ENCODE data around the gene PTPRU. TPM values are rescaled to one million over a fixed set of nuclear protein-coding genes. Genes with fewer than 3 reads are reported as not detected.

Gene PTPRU
- total RNA-seq, 1 donor from 2014 or later = 37.3 TPM

DNA sequence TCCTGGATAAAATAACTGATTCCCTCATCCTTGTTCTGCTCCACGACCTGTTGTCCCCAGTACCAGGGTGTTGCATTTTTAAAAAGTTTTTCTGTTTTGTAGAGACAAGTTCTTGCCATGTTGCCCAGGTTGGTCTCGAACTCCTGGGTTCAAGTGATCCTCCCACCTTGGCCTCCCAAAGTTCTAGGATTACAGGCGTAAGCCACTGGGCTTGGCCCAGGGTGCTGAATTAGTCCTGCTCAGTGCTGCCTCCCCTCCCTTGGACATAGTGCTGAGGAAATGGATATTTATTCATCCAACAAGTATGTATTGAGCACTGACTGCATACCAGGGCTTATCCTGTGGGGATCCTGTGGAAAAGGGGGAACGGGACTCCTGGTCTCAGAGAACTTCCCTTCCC, 126.4 kb downstream of the PTPRU start:
- H3K27me3 ChIP-seq = no peaks in the 10 kb centered on the region
- H3K4me1 ChIP-seq = no peaks in the 10 kb centered on the region
- no peak for TF ChIP-seq POLR2A (IDR thresholded peaks at IDR 0.05)
- no peak for TF ChIP-seq POLR2AphosphoS5 (IDR thresholded peaks at IDR 0.05; ENCODE audit: insufficient read depth in 1 of 2, low read depth in 1 of 2)
- TF ChIP-seq, protein P1, sequence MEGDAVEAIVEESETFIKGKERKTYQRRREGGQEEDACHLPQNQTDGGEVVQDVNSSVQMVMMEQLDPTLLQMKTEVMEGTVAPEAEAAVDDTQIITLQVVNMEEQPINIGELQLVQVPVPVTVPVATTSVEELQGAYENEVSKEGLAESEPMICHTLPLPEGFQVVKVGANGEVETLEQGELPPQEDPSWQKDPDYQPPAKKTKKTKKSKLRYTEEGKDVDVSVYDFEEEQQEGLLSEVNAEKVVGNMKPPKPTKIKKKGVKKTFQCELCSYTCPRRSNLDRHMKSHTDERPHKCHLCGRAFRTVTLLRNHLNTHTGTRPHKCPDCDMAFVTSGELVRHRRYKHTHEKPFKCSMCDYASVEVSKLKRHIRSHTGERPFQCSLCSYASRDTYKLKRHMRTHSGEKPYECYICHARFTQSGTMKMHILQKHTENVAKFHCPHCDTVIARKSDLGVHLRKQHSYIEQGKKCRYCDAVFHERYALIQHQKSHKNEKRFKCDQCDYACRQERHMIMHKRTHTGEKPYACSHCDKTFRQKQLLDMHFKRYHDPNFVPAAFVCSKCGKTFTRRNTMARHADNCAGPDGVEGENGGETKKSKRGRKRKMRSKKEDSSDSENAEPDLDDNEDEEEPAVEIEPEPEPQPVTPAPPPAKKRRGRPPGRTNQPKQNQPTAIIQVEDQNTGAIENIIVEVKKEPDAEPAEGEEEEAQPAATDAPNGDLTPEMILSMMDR (IDR thresholded peaks at IDR 0.05) = no peak
- no peaks in the 10 kb centered on the region for H3K9me3 ChIP-seq
- no peak for DNase-seq (ENCODE audit: extremely low spot score in 2 of 2)
- no peaks in the 10 kb centered on the region for H3K36me3 ChIP-seq
- no peak overlapping the region for H3K4me3 ChIP-seq
- intact Hi-C loops (cut with DNase I) = no loop called here
- H3K27ac ChIP-seq = no peak overlapping the region

DNA sequence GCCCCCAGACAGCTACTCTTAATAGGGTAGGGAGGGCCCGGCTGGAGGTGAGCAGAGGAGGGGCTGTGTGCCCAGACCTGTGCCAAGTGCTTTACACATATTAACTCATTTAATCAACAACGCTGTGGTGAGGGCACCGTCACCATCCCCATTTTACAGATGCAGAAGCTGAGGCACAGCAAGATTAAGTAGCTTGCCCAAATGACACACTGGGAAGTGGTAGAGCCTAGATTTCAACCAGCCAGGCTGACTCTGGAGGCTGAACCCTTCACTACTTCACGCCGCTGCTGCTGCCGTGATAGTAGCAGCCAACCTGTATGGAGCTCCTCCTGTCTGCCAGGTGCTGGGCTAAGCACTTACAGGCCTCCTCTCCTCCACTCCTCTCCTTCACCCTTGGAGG, 127.2 kb downstream of the PTPRU start:
- DNase-seq (ENCODE audit: extremely low spot score in 2 of 2) = no peak
- no peak overlapping the region for H3K4me3 ChIP-seq
- intact Hi-C loops (cut with DNase I) = no loop called here

DNA sequence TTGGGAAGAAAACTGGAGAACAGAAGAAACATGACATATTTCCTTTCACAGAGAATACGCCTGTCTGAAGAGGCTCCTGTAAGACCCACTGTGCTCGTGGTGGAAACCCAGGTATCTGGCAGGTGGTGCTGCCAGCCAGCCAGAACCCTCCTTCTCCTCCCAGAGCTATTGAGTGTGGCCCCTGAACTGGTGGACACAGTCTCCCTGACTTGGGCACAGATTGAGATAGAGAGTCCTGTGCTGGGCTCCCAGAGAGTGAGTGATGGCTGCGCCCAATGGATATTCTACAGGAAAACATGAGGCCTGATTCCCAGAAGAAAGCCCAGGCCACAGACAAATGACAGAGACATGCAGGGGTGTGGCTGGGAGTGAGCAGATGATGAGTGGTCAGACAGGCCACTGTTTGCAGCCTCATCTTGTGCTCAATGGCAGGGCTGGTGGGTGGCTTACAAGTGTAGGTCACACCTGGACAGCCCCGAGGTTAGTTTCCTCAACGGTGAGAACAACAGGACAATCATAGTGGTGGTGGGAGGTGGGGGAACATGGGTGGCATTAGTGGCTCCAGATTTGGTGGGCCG, 127.9 kb downstream of the PTPRU start:
- Histone ChIP-seq H3K36me3 (no peaks in the 10 kb centered on the region), H3K4me1 (no peaks in the 10 kb centered on the region), H3K9me3 (no peaks in the 10 kb centered on the region), H3K27me3 (no peaks in the 10 kb centered on the region), H3K27ac (no peak overlapping the region), H3K4me3 (no peak overlapping the region)
- TF ChIP-seq POLR2AphosphoS5 (IDR thresholded peaks at IDR 0.05; ENCODE audit: insufficient read depth in 1 of 2, low read depth in 1 of 2) (no peak), POLR2A (IDR thresholded peaks at IDR 0.05) (no peak)
- TF ChIP-seq, protein P1 (IDR thresholded peaks at IDR 0.05) = no peak
- intact Hi-C loops (cut with DNase I) = no loop called here
- DNase-seq (ENCODE audit: extremely low spot score in 2 of 2) = peak in 1 of 2 donors; percentile 64

More for the DNA sequence above, 127.2 kb downstream of the PTPRU start:
- Histone ChIP-seq H3K27ac (no peak overlapping the region), H3K36me3 (no peaks in the 10 kb centered on the region), H3K9me3 (no peaks in the 10 kb centered on the region), H3K4me1 (no peaks in the 10 kb centered on the region), H3K27me3 (no peaks in the 10 kb centered on the region)
- TF ChIP-seq POLR2AphosphoS5 (IDR thresholded peaks at IDR 0.05; ENCODE audit: insufficient read depth in 1 of 2, low read depth in 1 of 2) (no peak), POLR2A (IDR thresholded peaks at IDR 0.05) (no peak)
- TF ChIP-seq, protein P1 (IDR thresholded peaks at IDR 0.05) = no peak

DNA sequence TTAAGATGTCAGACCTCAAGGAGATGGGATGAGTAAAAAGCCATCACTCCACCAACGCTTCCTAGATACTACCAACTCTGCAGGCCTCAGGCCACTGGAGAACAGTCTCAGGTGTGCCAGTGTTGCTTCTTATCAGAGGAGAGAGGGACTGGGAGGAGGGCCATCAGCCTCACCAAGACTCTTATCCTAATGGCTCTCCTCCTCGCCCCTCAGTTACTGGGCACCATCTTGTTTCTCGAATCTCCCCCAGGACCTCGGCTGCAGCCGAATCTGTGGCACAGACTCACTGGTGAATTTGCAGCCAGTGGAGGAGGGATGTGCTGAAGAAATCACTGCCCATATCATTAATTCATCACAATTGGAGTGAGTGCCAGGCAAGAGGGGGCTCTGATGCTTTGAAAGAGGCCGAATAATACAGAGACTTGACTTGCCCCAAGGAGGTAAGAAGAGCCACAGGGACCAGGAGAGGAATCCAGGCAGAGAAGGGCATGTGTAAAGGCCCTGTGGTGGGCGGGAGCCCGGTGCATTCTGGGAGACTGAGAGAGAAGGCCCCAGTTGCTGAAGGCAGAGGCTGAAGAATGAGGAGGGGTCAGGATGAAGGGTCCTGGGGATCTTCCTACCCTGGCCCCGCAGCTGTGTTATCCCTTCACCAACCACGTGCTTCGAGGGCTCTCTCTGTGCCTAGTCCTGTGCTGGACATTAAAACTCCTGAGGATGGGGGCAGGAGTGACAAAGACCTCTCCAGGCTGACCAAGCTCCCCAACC, 129.8 kb downstream of the PTPRU start:
- no peak for DNase-seq (ENCODE audit: extremely low spot score in 2 of 2)
- intact Hi-C loops (cut with DNase I) = no loop called here
- H3K27me3 ChIP-seq = no peaks in the 10 kb centered on the region
- no peaks in the 10 kb centered on the region for H3K4me1 ChIP-seq
- no peaks in the 10 kb centered on the region for H3K9me3 ChIP-seq
- no peak overlapping the region for H3K27ac ChIP-seq
- no peaks in the 10 kb centered on the region for H3K36me3 ChIP-seq
- H3K4me3 ChIP-seq = no peak overlapping the region
- TF ChIP-seq POLR2A (IDR thresholded peaks at IDR 0.05) (no peak), POLR2AphosphoS5 (IDR thresholded peaks at IDR 0.05; ENCODE audit: insufficient read depth in 1 of 2, low read depth in 1 of 2) (no peak)
- TF ChIP-seq, protein P1 (IDR thresholded peaks at IDR 0.05) = no peak

Data from vagina (tissue), 2 donors.